ENCODE results near the gene CEACAM4. TPM values are rescaled to one million over a fixed set of nuclear protein-coding genes. Genes with fewer than 3 reads are reported as not detected.

CEACAM4 gene
- total and polyA plus RNA-seq, 4 donors = 0.63 to 2.2 (median 0.80) TPM

DNA sequence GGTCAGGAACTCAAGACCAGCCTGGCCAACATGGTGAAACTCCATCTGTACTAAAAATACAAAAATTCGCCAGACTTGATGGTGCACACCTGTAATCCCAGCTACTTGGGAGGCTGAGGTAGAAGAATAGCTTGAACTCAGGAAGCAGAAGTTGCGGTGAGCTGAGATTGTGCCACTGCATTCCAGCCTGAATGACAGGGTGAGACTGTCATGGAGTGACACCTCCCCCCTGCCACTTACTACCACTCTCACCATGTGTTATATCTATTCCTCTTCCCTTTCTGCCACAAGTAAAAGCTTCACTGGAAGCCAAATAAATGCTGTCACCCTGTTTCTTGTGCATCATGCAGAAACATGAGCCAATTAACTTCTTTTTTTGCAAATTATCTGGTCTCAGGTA lies 10.6 kb upstream of the CEACAM4 start:
- H3K4me3 ChIP-seq (ENCODE audit: low read depth in 1 of 3, low read length in 3 of 3) = no peak overlapping the region
- no peak for TF ChIP-seq SP1 (IDR thresholded peaks at IDR 0.05)
- TF ChIP-seq RXRA (IDR thresholded peaks at IDR 0.05) = no peak
- TF ChIP-seq NR2F2 (IDR thresholded peaks at IDR 0.05) = no peak
- H3K4me1 ChIP-seq (ENCODE audit: control insufficient read depth in 4 of 4, insufficient read depth in 4 of 4, low read length in 3 of 4) = no peaks in the 10 kb centered on the region
- 48% methylated on average over 2 of the region's 2 CpGs for WGBS
- no peak overlapping the region for H3K27ac ChIP-seq (ENCODE audit: low read depth in 1 of 2, low read length in 2 of 2)
- peaks cover 0 to 11% (median 0%) of the 10 kb centered on the region in 4 donors for H3K27me3 ChIP-seq (ENCODE audit: control insufficient read depth in 4 of 4, insufficient read depth in 4 of 4, low read length in 3 of 4)
- H3K9ac ChIP-seq (ENCODE audit: low read depth in 1 of 2, low read length in 2 of 2) = no peak overlapping the region
- H3K9me3 ChIP-seq (ENCODE audit: control insufficient read depth in 4 of 4, low read length in 3 of 4) = no peaks in the 10 kb centered on the region
- H3K36me3 ChIP-seq (ENCODE audit: control insufficient read depth in 4 of 4, insufficient read depth in 3 of 4, low read depth in 1 of 4, low read length in 3 of 4) = no peaks in the 10 kb centered on the region
- no peak for DNase-seq (ENCODE audit: low spot score)

DNA sequence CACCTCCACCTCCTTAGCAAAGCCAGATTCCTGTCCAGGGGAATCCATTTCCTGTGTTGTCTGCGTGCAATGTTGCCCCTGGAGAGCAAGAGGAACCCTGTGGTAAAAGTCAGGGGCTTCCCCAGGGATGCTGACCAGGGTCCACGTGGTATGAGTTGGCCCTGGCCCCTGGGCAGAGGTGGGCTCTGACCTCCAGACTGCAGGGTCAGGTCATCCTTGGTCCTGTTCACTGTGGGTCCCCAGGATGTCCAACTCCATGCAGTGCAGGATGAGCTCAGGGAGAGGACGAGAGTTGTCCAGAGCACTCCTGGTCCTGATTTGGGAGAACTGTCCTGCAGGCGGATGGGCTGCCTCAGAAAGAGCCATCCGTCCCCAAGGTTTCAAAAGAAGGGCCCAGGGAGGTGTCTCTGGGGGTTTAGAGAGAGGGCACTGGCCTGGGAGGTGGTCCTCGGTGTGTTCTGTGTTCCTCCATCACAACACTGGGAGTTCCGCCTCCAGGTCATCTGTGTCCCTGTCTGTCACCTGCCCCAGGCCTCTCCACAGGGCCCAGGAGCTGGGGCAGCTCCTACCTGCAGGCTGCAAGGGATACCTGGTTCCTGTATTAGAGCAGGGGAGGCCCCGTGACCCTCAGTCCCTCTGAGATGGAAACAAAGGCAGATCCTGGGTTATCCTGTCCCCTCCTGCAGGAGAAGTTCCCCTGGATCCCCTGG lies 1.2 kb upstream of the CEACAM4 start:
- no peaks in the 10 kb centered on the region for H3K36me3 ChIP-seq (ENCODE audit: control insufficient read depth in 4 of 4, insufficient read depth in 3 of 4, low read depth in 1 of 4, low read length in 3 of 4)
- 53% methylated on average over 8 of the region's 8 CpGs for WGBS
- no peak overlapping the region for H3K27ac ChIP-seq (ENCODE audit: low read depth in 1 of 2, low read length in 2 of 2)
- H3K4me1 ChIP-seq (ENCODE audit: control insufficient read depth in 4 of 4, insufficient read depth in 4 of 4, low read length in 3 of 4) = no peaks in the 10 kb centered on the region
- peaks cover 0 to 2% (median 0%) of the 10 kb centered on the region in 4 donors for H3K27me3 ChIP-seq (ENCODE audit: control insufficient read depth in 4 of 4, insufficient read depth in 4 of 4, low read length in 3 of 4)
- H3K4me3 ChIP-seq (ENCODE audit: low read depth in 1 of 3, low read length in 3 of 3) = no peak overlapping the region
- H3K9ac ChIP-seq (ENCODE audit: low read depth in 1 of 2, low read length in 2 of 2) = no peak overlapping the region
- H3K9me3 ChIP-seq (ENCODE audit: control insufficient read depth in 4 of 4, low read length in 3 of 4) = peaks cover 0 to 10% (median 5%) of the 10 kb centered on the region in 4 donors
- DNase-seq (ENCODE audit: low spot score) = no peak
- TF ChIP-seq YY1 (IDR thresholded peaks at IDR 0.05) = no peak
- TF ChIP-seq NR2F2 (IDR thresholded peaks at IDR 0.05) = no peak
- no peak for TF ChIP-seq GABPA (IDR thresholded peaks at IDR 0.05 in 1 of 2, conservative IDR thresholded peaks at IDR 0.05 in 1 of 2)
- TF ChIP-seq RXRA (IDR thresholded peaks at IDR 0.05) = no peak
- no peak for TF ChIP-seq EGR1 (IDR thresholded peaks at IDR 0.05; ENCODE audit: low read depth in 2 of 2)
- TF ChIP-seq, protein P1, sequence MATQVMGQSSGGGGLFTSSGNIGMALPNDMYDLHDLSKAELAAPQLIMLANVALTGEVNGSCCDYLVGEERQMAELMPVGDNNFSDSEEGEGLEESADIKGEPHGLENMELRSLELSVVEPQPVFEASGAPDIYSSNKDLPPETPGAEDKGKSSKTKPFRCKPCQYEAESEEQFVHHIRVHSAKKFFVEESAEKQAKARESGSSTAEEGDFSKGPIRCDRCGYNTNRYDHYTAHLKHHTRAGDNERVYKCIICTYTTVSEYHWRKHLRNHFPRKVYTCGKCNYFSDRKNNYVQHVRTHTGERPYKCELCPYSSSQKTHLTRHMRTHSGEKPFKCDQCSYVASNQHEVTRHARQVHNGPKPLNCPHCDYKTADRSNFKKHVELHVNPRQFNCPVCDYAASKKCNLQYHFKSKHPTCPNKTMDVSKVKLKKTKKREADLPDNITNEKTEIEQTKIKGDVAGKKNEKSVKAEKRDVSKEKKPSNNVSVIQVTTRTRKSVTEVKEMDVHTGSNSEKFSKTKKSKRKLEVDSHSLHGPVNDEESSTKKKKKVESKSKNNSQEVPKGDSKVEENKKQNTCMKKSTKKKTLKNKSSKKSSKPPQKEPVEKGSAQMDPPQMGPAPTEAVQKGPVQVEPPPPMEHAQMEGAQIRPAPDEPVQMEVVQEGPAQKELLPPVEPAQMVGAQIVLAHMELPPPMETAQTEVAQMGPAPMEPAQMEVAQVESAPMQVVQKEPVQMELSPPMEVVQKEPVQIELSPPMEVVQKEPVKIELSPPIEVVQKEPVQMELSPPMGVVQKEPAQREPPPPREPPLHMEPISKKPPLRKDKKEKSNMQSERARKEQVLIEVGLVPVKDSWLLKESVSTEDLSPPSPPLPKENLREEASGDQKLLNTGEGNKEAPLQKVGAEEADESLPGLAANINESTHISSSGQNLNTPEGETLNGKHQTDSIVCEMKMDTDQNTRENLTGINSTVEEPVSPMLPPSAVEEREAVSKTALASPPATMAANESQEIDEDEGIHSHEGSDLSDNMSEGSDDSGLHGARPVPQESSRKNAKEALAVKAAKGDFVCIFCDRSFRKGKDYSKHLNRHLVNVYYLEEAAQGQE (IDR thresholded peaks at IDR 0.05) = no peak
- TF ChIP-seq SP1 (IDR thresholded peaks at IDR 0.05) = no peak
- no peak for TF ChIP-seq FOXA2 (IDR thresholded peaks at IDR 0.05)
- TF ChIP-seq TAF1 (conservative IDR thresholded peaks at IDR 0.05) = no peak
- TF ChIP-seq, protein P2, sequence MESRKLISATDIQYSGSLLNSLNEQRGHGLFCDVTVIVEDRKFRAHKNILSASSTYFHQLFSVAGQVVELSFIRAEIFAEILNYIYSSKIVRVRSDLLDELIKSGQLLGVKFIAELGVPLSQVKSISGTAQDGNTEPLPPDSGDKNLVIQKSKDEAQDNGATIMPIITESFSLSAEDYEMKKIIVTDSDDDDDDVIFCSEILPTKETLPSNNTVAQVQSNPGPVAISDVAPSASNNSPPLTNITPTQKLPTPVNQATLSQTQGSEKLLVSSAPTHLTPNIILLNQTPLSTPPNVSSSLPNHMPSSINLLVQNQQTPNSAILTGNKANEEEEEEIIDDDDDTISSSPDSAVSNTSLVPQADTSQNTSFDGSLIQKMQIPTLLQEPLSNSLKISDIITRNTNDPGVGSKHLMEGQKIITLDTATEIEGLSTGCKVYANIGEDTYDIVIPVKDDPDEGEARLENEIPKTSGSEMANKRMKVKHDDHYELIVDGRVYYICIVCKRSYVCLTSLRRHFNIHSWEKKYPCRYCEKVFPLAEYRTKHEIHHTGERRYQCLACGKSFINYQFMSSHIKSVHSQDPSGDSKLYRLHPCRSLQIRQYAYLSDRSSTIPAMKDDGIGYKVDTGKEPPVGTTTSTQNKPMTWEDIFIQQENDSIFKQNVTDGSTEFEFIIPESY (IDR thresholded peaks at IDR 0.05) = no peak
- TF ChIP-seq, protein P3, sequence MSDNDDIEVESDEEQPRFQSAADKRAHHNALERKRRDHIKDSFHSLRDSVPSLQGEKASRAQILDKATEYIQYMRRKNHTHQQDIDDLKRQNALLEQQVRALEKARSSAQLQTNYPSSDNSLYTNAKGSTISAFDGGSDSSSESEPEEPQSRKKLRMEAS (IDR thresholded peaks at IDR 0.05) = no peak

DNA sequence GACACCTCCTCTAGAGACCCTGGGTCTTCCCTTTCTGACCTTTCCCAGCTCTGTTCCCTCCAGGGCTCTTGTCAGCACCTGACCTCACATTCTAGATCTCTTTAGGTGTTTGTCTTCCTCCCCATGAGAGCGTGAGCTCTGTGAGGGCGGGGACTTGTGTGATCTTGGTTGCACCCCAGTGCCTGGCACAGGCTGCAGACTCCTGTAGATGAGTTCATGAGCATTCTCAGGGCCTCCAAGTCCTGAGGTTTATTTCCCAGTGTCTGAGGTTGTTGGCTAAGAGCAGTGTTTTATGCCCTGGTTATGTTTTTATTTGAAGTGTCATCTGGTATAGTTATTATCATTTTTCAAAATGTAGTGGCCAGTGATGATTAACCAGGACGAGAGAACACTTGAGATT lies 596 bp downstream of the CEACAM4 start:
- DNase-seq (ENCODE audit: low spot score) = no peak
- Histone ChIP-seq H3K27ac (ENCODE audit: low read depth in 1 of 2, low read length in 2 of 2) (no peak overlapping the region), H3K27me3 (ENCODE audit: control insufficient read depth in 4 of 4, insufficient read depth in 4 of 4, low read length in 3 of 4) (peaks cover 0 to 3% (median 1%) of the 10 kb centered on the region in 4 donors), H3K4me1 (ENCODE audit: control insufficient read depth in 4 of 4, insufficient read depth in 4 of 4, low read length in 3 of 4) (peaks cover 0 to 2% (median 0%) of the 10 kb centered on the region in 4 donors), H3K36me3 (ENCODE audit: control insufficient read depth in 4 of 4, insufficient read depth in 3 of 4, low read depth in 1 of 4, low read length in 3 of 4) (no peaks in the 10 kb centered on the region), H3K9me3 (ENCODE audit: control insufficient read depth in 4 of 4, low read length in 3 of 4) (peaks cover 0 to 10% (median 4%) of the 10 kb centered on the region in 4 donors), H3K4me3 (ENCODE audit: low read depth in 1 of 3, low read length in 3 of 3) (no peak overlapping the region), H3K9ac (ENCODE audit: low read depth in 1 of 2, low read length in 2 of 2) (no peak overlapping the region)
- 38% methylated on average over 3 of the region's 3 CpGs for WGBS
- TF ChIP-seq TAF1 (conservative IDR thresholded peaks at IDR 0.05) = no peak
- TF ChIP-seq FOXA2 (IDR thresholded peaks at IDR 0.05) = no peak
- no peak for TF ChIP-seq FOXA1 (IDR thresholded peaks at IDR 0.05)
- TF ChIP-seq, protein P4, sequence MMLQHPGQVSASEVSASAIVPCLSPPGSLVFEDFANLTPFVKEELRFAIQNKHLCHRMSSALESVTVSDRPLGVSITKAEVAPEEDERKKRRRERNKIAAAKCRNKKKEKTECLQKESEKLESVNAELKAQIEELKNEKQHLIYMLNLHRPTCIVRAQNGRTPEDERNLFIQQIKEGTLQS (IDR thresholded peaks at IDR 0.05) = no peak
- TF ChIP-seq RAD21 (IDR thresholded peaks at IDR 0.05) = no peak
- no peak for TF ChIP-seq SP1 (IDR thresholded peaks at IDR 0.05)
- TF ChIP-seq, protein P2 (IDR thresholded peaks at IDR 0.05) = no peak
- no peak for TF ChIP-seq HNF4A (conservative IDR thresholded peaks at IDR 0.05)

All from liver (tissue), 9 donors.